Mucosa of stomach (tissue), 1 donor: ENCODE data around the gene RNPEPL1.
"Not testable (repeated sequence)": the region's sequence is repeated elsewhere in the genome, so short reads cannot be mapped to it uniquely, and the experiment has no call there.

Source experiments
- H3K27me3 ChIP-seq: one replicate; pipeline ENCODE4 v1.7.0; 2013; ENCODE audit warnings: mild to moderate bottlenecking, low read length; ENCODE audit not compliant: control insufficient read depth, insufficient read depth
- H3K36me3 ChIP-seq: one replicate; pipeline ENCODE4 v1.7.0; 2013; ENCODE audit warnings: low read length; ENCODE audit not compliant: control insufficient read depth, insufficient read depth
- H3K4me1 ChIP-seq: one replicate; pipeline ENCODE4 v1.7.0; 2013; ENCODE audit warnings: mild to moderate bottlenecking, low read length; ENCODE audit not compliant: control insufficient read depth, insufficient read depth
- H3K4me3 ChIP-seq: one replicate; pipeline ENCODE4 v1.7.0; 2013; ENCODE audit warnings: low read length
- H3K9ac ChIP-seq: one replicate; pipeline ENCODE4 v1.7.0; 2013; ENCODE audit warnings: mild to moderate bottlenecking, low read length, moderate library complexity
- H3K9me3 ChIP-seq: one replicate; pipeline ENCODE4 v1.7.0; 2013; ENCODE audit warnings: mild to moderate bottlenecking, low read length, moderate library complexity; ENCODE audit not compliant: control insufficient read depth
- donor health status: Pancreatic carcinoma.

Gene RNPEPL1

GRCh38 chr2:240614391-240614790, 46.1 kb downstream of the RNPEPL1 start:
- no peak overlapping the region for H3K4me3 ChIP-seq
- no peaks in the 10 kb centered on the region for H3K9me3 ChIP-seq
- H3K36me3 ChIP-seq, result peaks cover 10% of the 10 kb centered on the region
- H3K27me3 ChIP-seq, result no peaks in the 10 kb centered on the region
- H3K9ac ChIP-seq, result no peak overlapping the region
- H3K4me1 ChIP-seq, result no peaks in the 10 kb centered on the region

- no peaks in the 10 kb centered on the region for H3K4me1 ChIP-seq
- no peaks in the 10 kb centered on the region for H3K9me3 ChIP-seq
- no peaks in the 10 kb centered on the region for H3K27me3 ChIP-seq
- H3K36me3 ChIP-seq, result peaks cover 14% of the 10 kb centered on the region
- no peak overlapping the region for H3K9ac ChIP-seq
- H3K4me3 ChIP-seq, result no peak overlapping the region
Observed at GRCh38 chr2:240615396-240615795, 47.1 kb downstream of the RNPEPL1 start.

GRCh38 chr2:240615820-240616547, 47.7 kb downstream of the RNPEPL1 start:
- Histone ChIP-seq H3K9me3 (no peaks in the 10 kb centered on the region), H3K27me3 (no peaks in the 10 kb centered on the region), H3K4me1 (no peaks in the 10 kb centered on the region), H3K36me3 (peaks cover 14% of the 10 kb centered on the region), H3K4me3 (no peak overlapping the region), H3K9ac (no peak overlapping the region)

DNA sequence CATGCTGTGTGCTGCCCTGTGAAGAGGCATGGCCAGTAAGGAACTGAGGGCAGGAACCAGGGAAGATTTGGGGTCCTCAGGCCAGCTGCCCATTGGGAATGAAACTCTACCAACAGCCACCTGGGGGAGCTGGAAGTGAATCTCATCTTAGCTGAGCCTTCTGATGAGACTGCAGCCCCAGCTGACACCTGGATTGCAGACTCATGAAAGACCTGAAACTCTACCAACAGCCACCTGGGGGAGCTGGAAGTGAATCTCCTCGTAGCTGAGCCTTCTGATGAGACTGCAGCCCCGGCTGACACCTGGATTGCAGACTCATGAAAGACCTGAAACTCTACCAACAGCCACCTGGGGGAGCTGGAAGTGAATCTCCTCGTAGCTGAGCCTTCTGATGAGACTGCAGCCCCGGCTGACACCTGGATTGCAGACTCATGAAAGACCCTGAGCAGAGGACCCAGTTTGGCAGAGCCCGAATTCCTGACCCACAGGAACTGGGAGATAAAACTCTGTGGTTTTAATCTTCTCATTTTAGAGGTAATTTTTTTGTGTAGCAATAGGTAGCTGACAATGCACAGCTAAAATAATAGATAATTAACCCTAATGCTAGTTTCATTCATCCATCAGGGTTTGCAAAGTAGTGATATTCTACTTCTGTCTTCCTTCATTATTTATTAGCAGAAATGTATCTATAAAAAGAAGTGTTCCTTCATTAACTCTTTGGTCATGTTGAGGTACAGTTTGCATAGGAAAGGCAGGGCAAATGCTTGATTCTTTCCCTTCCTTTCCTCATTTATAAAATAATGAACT, 48.8 kb downstream of the RNPEPL1 start:
- H3K36me3 ChIP-seq, result peaks cover 14% of the 10 kb centered on the region
- H3K27me3 ChIP-seq, H3K9me3 ChIP-seq, H3K4me3 ChIP-seq, H3K4me1 ChIP-seq, H3K9ac ChIP-seq: not testable (repeated sequence)

- Histone ChIP-seq H3K9ac (no peak overlapping the region), H3K4me1 (no peaks in the 10 kb centered on the region), H3K4me3 (no peak overlapping the region), H3K9me3 (no peaks in the 10 kb centered on the region), H3K36me3 (peaks cover 14% of the 10 kb centered on the region), H3K27me3 (no peaks in the 10 kb centered on the region)
Observed at GRCh38 chr2:240618776-240619175, 50.5 kb downstream of the RNPEPL1 start.

- H3K9me3 ChIP-seq, result no peaks in the 10 kb centered on the region
- no peaks in the 10 kb centered on the region for H3K27me3 ChIP-seq
- no peak overlapping the region for H3K4me3 ChIP-seq
- H3K36me3 ChIP-seq, result peaks cover 14% of the 10 kb centered on the region
- no peaks in the 10 kb centered on the region for H3K4me1 ChIP-seq
- H3K9ac ChIP-seq, result no peak overlapping the region
Observed at GRCh38 chr2:240619506-240620148, 51.3 kb downstream of the RNPEPL1 start.

DNA sequence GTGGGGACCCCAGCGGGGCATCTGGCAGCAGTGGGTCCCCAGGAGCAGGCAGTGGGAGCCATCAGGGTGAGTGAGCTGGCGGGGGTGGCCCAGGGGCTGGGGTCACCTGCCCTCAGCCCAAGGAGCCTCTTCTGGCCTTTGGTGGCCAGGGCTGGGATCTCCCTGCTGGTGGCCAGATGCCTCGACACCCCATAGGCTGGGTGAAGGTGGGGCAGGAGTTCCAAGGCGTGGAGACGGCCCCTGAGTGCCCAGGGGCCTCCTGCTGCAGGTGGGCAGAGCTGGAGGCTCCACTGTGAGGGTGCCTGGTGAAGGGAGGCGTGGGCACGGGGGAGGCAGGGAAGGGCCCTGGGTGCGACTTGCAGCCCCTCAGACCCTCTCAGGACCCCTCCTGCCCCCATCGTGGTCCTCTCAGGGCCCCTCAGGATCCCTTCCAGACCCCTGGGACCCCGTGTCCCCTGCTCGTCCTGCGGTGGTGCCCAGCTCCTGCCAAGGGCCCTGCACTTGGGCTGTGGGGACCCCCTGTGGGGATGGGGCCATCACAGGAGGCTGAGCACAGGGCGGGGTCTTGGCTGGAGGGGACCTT, 52.0 kb downstream of the RNPEPL1 start:
- H3K9ac ChIP-seq, result no peak overlapping the region
- no peak overlapping the region for H3K4me3 ChIP-seq
- no peaks in the 10 kb centered on the region for H3K4me1 ChIP-seq
- no peaks in the 10 kb centered on the region for H3K27me3 ChIP-seq
- no peaks in the 10 kb centered on the region for H3K9me3 ChIP-seq
- peaks cover 14% of the 10 kb centered on the region for H3K36me3 ChIP-seq

DNA sequence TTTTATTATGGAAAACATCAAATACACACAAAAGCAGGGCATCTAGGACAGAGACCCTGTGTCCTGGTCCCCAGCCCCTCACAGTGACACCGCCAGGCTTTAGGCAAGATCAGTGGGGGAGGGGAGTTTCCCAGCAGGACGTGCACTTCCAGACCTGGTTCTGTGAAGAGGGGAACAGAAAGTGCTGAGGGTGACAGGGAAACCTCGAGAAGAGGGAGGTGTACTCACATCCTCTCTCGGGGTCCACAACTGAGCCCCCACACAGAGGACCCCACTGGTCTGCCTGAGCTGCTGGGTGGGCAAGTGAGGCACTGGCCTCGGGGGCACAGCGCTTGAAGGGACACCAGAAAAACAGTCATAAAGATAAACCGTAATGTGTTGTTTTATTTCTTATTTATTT, 52.6 kb downstream of the RNPEPL1 start:
- no peak overlapping the region for H3K9ac ChIP-seq
- no peaks in the 10 kb centered on the region for H3K9me3 ChIP-seq
- H3K4me3 ChIP-seq, result no peak overlapping the region
- H3K36me3 ChIP-seq, result peaks cover 14% of the 10 kb centered on the region
- H3K27me3 ChIP-seq, result no peaks in the 10 kb centered on the region
- peaks cover 5% of the 10 kb centered on the region for H3K4me1 ChIP-seq

DNA sequence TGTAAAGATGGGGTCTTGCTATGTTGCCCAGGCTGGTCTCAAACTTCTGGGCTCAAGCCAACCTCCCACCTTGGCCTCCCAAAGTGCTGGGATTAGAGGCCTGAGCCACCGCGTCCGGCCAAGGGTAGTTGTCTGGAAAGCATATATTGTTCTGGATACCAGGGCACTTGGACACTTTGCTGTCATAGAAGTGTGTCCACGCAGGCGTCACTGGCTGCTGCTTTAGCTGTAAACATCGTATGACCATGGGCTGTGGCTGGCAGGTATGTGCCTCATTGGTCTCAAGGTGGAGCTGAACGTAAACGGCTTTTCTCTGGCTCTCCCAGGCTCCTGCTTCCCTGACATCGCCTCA, 53.8 kb downstream of the RNPEPL1 start:
- peaks cover 7% of the 10 kb centered on the region for H3K4me1 ChIP-seq
- no peaks in the 10 kb centered on the region for H3K9me3 ChIP-seq
- H3K9ac ChIP-seq, result no peak overlapping the region
- H3K4me3 ChIP-seq, result no peak overlapping the region
- peaks cover 5% of the 10 kb centered on the region for H3K36me3 ChIP-seq
- no peaks in the 10 kb centered on the region for H3K27me3 ChIP-seq

GRCh38 chr2:240622531-240623235, 54.4 kb downstream of the RNPEPL1 start:
- H3K27me3 ChIP-seq, result no peaks in the 10 kb centered on the region
- H3K4me1 ChIP-seq, result peaks cover 8% of the 10 kb centered on the region
- peaks cover 4% of the 10 kb centered on the region for H3K36me3 ChIP-seq
- no peak overlapping the region for H3K9ac ChIP-seq
- H3K9me3 ChIP-seq, result no peaks in the 10 kb centered on the region
- H3K4me3 ChIP-seq, result no peak overlapping the region

- no peak overlapping the region for H3K9ac ChIP-seq
- H3K9me3 ChIP-seq, result no peaks in the 10 kb centered on the region
- no peaks in the 10 kb centered on the region for H3K27me3 ChIP-seq
- H3K36me3 ChIP-seq, result peaks cover 4% of the 10 kb centered on the region
- peaks cover 8% of the 10 kb centered on the region for H3K4me1 ChIP-seq
- H3K4me3 ChIP-seq, result no peak overlapping the region
Observed at GRCh38 chr2:240623531-240624010, 55.3 kb downstream of the RNPEPL1 start.
